ENCODE measurements around the gene GFY.

DNA sequence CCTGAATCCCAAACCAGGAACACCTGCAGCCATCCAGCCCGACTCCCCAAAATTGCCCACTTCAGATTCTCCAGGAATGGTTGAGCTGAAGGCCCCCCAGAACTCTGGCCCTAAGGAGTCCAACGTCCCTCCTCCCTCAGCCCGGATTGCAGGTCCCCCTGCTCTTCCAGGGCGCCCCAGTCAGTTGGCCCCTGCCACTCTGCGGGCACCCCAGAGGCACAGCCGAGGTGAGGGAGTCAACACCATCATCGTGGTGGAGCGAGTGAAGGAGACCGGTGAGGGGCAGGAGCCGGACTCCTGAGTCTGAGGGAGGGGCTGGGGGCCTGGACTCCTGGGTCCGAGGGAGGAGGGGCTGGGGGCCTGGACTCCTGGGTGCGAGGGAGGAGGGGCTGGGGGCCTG lies 2.2 kb downstream of the GFY start:
- no peak for TF ChIP-seq CTCF (IDR thresholded peaks at IDR 0.05)
- no peak for TF ChIP-seq POLR2AphosphoS5 (IDR thresholded peaks at IDR 0.05)
- TF ChIP-seq POLR2A (IDR thresholded peaks at IDR 0.05), result no peak

Data from upper lobe of left lung (tissue), 4 donors.